CD4-positive, alpha-beta T cell (primary cell): Measurements from ENCODE around the gene THEM5. TPM values are rescaled to one million over a fixed set of nuclear protein-coding genes. Genes with fewer than 3 reads are reported as not detected.

Source experiments
- ATAC-seq: fragments of 200-7000 bp; cut with Tn5 transposase; one replicate; pipeline ENCODE4 v1.10.0; 2022; ENCODE audit warnings: mild to moderate bottlenecking; ENCODE audit not compliant: poor library complexity
- CTCF ChIA-PET: fragments of 350-600 bp; sonication (Branson Sonifier 250); formaldehyde crosslinking; loops from one replicate; lab custom pipeline; 2021; ENCODE audit warnings: antibody characterized with exemption, inconsistent platforms; lab: Charles Lee
- POLR2A ChIA-PET: fragments of 350-600 bp; sonication (Branson Sonifier 250); formaldehyde crosslinking; loops from one replicate; lab custom pipeline; 2021; ENCODE audit warnings: antibody characterized with exemption, inconsistent platforms; lab: Charles Lee
- DNase-seq, 14 experiments: peaks; one replicate each; pipeline ENCODE4 v3.0.0-alpha.2; 2013 to 2020; ENCODE audit warnings: mixed read lengths in 2 of 14
- H3K27ac ChIP-seq, 2 donors: one replicate each; pipeline versions ENCODE4 v1.5.1 to v1.7.0; 2013; ENCODE audit warnings: low read length in 2 of 2, low read depth in 1 of 2, mild to moderate bottlenecking in 1 of 2
- H3K27me3 ChIP-seq, 2 experiments: 1 replicate in 1 of 2; 2 replicates in 1 of 2; pipeline versions ENCODE4 v1.6.1 to v1.7.0; 2013; ENCODE audit warnings: low read length in 2 of 2, control low read depth in 1 of 2, mild to moderate bottlenecking in 1 of 2, moderate library complexity in 1 of 2; ENCODE audit not compliant: insufficient read depth in 2 of 2, control insufficient read depth in 1 of 2
- H3K36me3 ChIP-seq: one replicate; pipeline ENCODE4 v1.6.1; 2013; ENCODE audit warnings: low read length, control low read depth; ENCODE audit not compliant: insufficient read depth
- H3K4me1 ChIP-seq: one replicate; pipeline ENCODE4 v1.6.1; 2013; ENCODE audit warnings: low read length, control low read depth; ENCODE audit not compliant: insufficient read depth
- H3K4me3 ChIP-seq: one replicate; pipeline ENCODE4 v1.5.1; 2013; ENCODE audit warnings: mild to moderate bottlenecking, low read length, moderate library complexity
- H3K9me3 ChIP-seq, 2 experiments: 1 replicate in 1 of 2; 2 replicates in 1 of 2; pipeline versions ENCODE4 v1.6.1 to v1.7.0; 2013; ENCODE audit warnings: low read length in 2 of 2, mild to moderate bottlenecking in 2 of 2, control low read depth in 1 of 2, moderate library complexity in 1 of 2; ENCODE audit not compliant: control insufficient read depth in 1 of 2, insufficient read depth in 1 of 2
- H3K27ac Mint-ChIP-seq: one replicate; pipeline ENCODE4 v1.8.0; 2020; ENCODE audit warnings: mixed read lengths
- H3K27me3 Mint-ChIP-seq: one replicate; pipeline ENCODE4 v1.8.0; 2021; ENCODE audit warnings: mixed read lengths
- H3K36me3 Mint-ChIP-seq: one replicate; pipeline ENCODE4 v1.8.0; 2021; ENCODE audit warnings: low read depth, mixed read lengths
- H3K4me1 Mint-ChIP-seq: one replicate; pipeline ENCODE4 v1.8.0; 2021; ENCODE audit warnings: low read depth, mixed read lengths
- H3K4me3 Mint-ChIP-seq: one replicate; pipeline ENCODE4 v1.8.0; 2020; ENCODE audit warnings: mild to moderate bottlenecking, mixed read lengths
- H3K9me3 Mint-ChIP-seq: one replicate; pipeline ENCODE4 v1.8.0; 2020; ENCODE audit warnings: mixed read lengths
- CTCF ChIP-seq: fragments of 200-600 bp; IDR thresholded peaks from one replicate; pipeline ENCODE4 v1.8.0; 2022; ENCODE audit warnings: antibody characterized with exemption, mild to moderate bottlenecking
- intact Hi-C, 2 experiments: fragments of 100-400 bp; cut with DNase I in 1 of 2; cut with micrococcal nuclease in 1 of 2; formaldehyde crosslinking; loops; one replicate each; pipeline versions ENCODE4 v1.15.1 to v1.9.0; 2023 to 2025; cut with DNase I, micrococcal nuclease
- total RNA-seq, 174 experiments: library from RNA in 2 of 174; stranded (reverse) in 2 of 174; gene quantifications; one replicate each; pipeline ENCODE4 v1.2.3 and lab custom pipeline; 2021 to 2026

The THEM5 gene
- total RNA-seq, 2 experiments from 2014 or later, result not detected

GRCh38 chr1:151800830-151801229 is 52.7 kb downstream of the THEM5 start:
- no peak overlapping the region for H3K27ac ChIP-seq
- no peak for DNase-seq
- Mint-ChIP-seq H3K4me1 (peaks cover 10% of the 10 kb centered on the region), H3K27ac (no peak overlapping the region), H3K27me3 (no peaks in the 10 kb centered on the region), H3K4me3 (no peak overlapping the region), H3K9me3 (no peaks in the 10 kb centered on the region), H3K36me3 (no peaks in the 10 kb centered on the region)
- no peak for TF ChIP-seq CTCF
- ChIA-PET CTCF (no interaction called here), POLR2A (interaction anchor here (1.1 kb wide), 1 partner anchor 10 kb away, joined by 7 read pairs; the partner anchor contains the start of gene TDRKH)
- H3K4me3 ChIP-seq, result no peak overlapping the region
- intact Hi-C loops, result no loop called here
- no peak for ATAC-seq
- H3K36me3 ChIP-seq, result no peaks in the 10 kb centered on the region
- no peaks in the 10 kb centered on the region for H3K9me3 ChIP-seq
- H3K4me1 ChIP-seq, result peaks cover 26% of the 10 kb centered on the region
- H3K27me3 ChIP-seq, result no peaks in the 10 kb centered on the region

- no peaks in the 10 kb centered on the region for H3K36me3 ChIP-seq
- H3K4me3 ChIP-seq, result no peak overlapping the region
- no peak for DNase-seq
- Mint-ChIP-seq H3K4me1 (peaks cover 10% of the 10 kb centered on the region), H3K27me3 (no peaks in the 10 kb centered on the region), H3K27ac (no peak overlapping the region), H3K36me3 (no peaks in the 10 kb centered on the region), H3K4me3 (no peak overlapping the region), H3K9me3 (no peaks in the 10 kb centered on the region)
- H3K27ac ChIP-seq, result no peak overlapping the region
- POLR2A ChIA-PET, result interaction anchor here (0.9 kb wide), 1 partner anchor 9 kb away, joined by 5 read pairs; the partner anchor contains the start of gene TDRKH
- TF ChIP-seq CTCF, result no peak
- ATAC-seq, result no peak
- CTCF ChIA-PET, result interaction anchor here (0.8 kb wide), 1 partner anchor 16 kb away, joined by 3 read pairs; no protein-coding TSS in a partner anchor
- intact Hi-C loops, result no loop called here
- no peaks in the 10 kb centered on the region for H3K27me3 ChIP-seq
- H3K4me1 ChIP-seq, result peaks cover 26% of the 10 kb centered on the region
- H3K9me3 ChIP-seq, result no peaks in the 10 kb centered on the region
Measured at GRCh38 chr1:151799179-151800022, 54.1 kb downstream of the THEM5 start.

- H3K27ac Mint-ChIP-seq, result no peak overlapping the region
- Histone ChIP-seq H3K36me3 (no peaks in the 10 kb centered on the region), H3K27ac (no peak overlapping the region), H3K4me1 (peaks cover 26% of the 10 kb centered on the region), H3K27me3 (no peaks in the 10 kb centered on the region), H3K9me3 (no peaks in the 10 kb centered on the region), H3K4me3 (no peak overlapping the region)
- H3K4me1 Mint-ChIP-seq, result peaks cover 10% of the 10 kb centered on the region
- POLR2A ChIA-PET, result no interaction called here
- no peak for TF ChIP-seq CTCF
- intact Hi-C loops, result no loop called here
- ATAC-seq, result no peak
- no peak overlapping the region for H3K4me3 Mint-ChIP-seq
- H3K36me3 Mint-ChIP-seq, result no peaks in the 10 kb centered on the region
- no peaks in the 10 kb centered on the region for H3K9me3 Mint-ChIP-seq
- CTCF ChIA-PET, result interaction anchor here (0.8 kb wide), 1 partner anchor 17 kb away, joined by 3 read pairs; no protein-coding TSS in a partner anchor
- DNase-seq, result no peak
- no peaks in the 10 kb centered on the region for H3K27me3 Mint-ChIP-seq
Measured at GRCh38 chr1:151798571-151798970, 54.9 kb downstream of the THEM5 start.

Other genes with a start within 250 kb of the THEM5 start
- gene SNX27, start 241.7 kb downstream of the THEM5 start, total RNA-seq, result 10 to 100 TPM; 13.2 to 13.3 TPM
- gene CELF3, start 136.9 kb downstream of the THEM5 start, total RNA-seq, result not detected
- not detected for gene RIIAD1, start 132.2 kb downstream of the THEM5 start, total RNA-seq
- 100 to 1,000 TPM; 152 to 164 TPM for gene MRPL9, start 90.2 kb downstream of the THEM5 start, total RNA-seq
- 1 to 10 TPM; 6.1 to 6.4 TPM for gene TDRKH, start 63.2 kb downstream of the THEM5 start, total RNA-seq
- under 1 TPM; 0.06 to 0.16 TPM for gene LINGO4, start 48.3 kb downstream of the THEM5 start, total RNA-seq
- gene RORC, start 21.9 kb downstream of the THEM5 start, total RNA-seq, result 1 to 10 TPM; 3.6 to 3.7 TPM
- under 1 TPM; 0.75 to 0.88 TPM for gene C2CD4D, start 13.9 kb downstream of the THEM5 start, total RNA-seq
- 10 to 100 TPM; 24.0 to 24.5 TPM for gene THEM4, start 55.8 kb upstream of the THEM5 start, total RNA-seq
- 100 to 1,000 TPM; 189 to 204 TPM for gene S100A10, start 140.1 kb upstream of the THEM5 start, total RNA-seq
- gene S100A11, start 183.3 kb upstream of the THEM5 start, total RNA-seq, result 10 to 100 TPM; 23.6 to 24.1 TPM
- gene TCHHL1, start 235.4 kb upstream of the THEM5 start, total RNA-seq, result not detected